Measurements from ENCODE around the gene VWA3B.

Gene VWA3B

DNA sequence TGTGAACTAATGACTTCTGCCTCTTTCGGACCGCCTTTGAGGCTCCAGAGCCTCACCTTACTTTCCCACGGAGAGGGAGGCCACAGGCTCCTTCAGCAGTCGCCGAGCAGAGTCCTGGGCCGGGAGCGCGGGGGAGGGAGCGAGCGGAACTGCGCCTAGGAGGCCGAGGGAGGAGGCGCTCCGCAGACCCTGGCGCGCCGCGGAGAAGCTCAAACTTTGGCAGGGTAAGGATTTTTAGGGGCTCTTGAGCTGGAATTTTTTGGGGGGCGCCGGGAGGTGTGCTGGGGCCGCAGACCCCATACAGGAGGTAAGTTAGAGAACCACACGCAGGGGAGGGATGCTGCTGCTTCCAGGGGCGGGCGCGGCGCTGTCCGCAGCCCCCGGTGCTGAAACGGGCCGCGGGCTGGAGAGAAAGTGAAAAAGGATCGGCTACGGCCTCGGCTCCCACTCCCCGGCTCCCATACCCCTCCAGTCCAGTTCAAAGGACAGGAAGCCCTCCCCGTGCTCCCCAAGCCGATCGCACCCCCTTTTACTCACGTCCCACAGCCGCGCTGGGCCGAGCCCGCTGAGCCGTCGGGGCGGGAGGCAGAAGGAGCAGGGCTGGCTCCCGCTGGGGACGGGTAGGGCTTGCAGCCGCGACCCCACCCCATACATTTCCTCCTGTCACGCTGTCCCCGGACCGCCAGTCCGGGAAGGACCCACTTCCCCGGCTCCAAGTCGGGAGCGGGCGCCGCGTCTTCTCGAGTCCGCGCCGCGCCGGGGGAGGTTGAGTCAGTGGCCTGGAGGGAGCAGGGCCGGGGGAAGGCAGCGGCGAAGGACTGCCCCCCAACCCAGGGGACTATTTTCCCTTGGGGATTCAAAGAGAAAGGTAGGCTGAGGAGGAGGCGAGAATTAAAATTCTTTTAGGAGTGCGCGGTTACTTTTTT, 259.6 kb downstream of the VWA3B start, which contains the start of gene CNGA3:
TSS of gene CNGA3 (plus strand) at position 146 of the 926 bp plus-strand sequence. CDS start 23,520 bp downstream, outside the sequence.
- DNase-seq: no peak

DNA sequence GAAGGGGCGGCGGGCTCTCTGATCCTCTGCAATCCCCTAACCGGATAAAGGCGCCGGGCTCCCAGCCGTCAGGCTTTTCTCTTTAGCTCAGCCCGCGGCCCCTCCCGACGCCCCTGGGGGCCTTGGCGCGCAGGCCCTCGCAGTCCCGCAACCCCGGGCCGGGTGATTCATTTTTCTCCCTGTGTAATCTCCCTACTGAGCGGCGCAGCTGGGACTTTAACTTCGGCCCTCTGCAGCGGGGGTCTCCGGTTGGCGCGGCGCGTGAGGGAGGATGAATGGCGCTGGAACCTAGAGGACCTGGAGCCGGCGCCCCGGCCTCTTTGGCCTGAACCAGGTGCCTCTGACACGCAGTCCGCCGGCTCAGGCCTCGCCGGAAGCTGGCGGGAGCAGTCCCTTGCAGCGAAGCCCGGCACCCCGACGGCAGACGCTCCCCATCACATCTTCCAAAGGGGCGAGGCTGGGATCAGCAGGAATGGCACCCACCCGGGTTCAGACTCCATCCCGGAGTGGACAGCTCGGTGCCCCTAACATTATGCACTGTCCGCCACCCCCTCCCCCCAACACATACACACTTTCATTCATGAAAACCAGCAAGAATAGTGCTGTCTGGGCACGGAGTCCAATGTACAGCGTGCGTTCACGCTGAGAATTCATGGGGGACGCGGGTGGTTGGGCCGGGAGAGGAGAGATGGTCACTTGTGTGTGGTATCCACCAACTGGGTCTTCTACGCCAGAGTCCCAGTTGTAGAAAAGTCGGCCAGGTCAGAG, 260.5 kb downstream of the VWA3B start:
- no peak for DNase-seq

GRCh38 chr2:98348066-98348561, 261.1 kb downstream of the VWA3B start:
- no peak for DNase-seq

DNA sequence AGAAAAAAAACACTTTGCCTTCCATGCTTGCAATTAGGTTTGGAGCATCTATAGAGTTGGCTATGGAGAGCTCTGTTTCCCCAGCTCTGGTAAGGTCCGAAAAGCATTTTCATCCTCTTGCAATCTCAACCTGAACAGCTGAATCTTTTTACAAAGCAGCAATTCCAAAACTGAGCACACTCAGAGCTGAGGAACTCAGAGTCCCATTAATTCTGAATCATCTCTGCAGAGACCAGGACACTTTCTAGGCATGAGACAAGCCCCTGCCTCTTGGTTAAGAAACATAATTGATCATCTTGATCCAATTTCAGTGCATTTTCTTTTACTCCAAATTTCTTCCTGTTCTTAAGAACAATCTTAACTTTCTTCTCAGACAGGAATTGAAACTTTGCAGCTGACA, 263.4 kb downstream of the VWA3B start:
- DNase-seq: no peak

GRCh38 chr2:98355881-98356280, 268.9 kb downstream of the VWA3B start:
- no peak for DNase-seq

- DNase-seq: no peak
Measured at GRCh38 chr2:98356729-98357128, 269.8 kb downstream of the VWA3B start.

- no peak for DNase-seq
Measured at GRCh38 chr2:98357849-98358248, 270.9 kb downstream of the VWA3B start.

- DNase-seq: no peak
Measured at GRCh38 chr2:98359986-98360385, 273.0 kb downstream of the VWA3B start.

Data from SW 1271 (cell line).